ENCODE data around the gene SSUH2. TPM values are rescaled to one million over a fixed set of nuclear protein-coding genes. Genes with fewer than 3 reads are reported as not detected.
"Not testable (repeated sequence)": the region's sequence is repeated elsewhere in the genome, so short reads cannot be mapped to it uniquely, and the experiment has no call there.

Gene SSUH2, protein sequence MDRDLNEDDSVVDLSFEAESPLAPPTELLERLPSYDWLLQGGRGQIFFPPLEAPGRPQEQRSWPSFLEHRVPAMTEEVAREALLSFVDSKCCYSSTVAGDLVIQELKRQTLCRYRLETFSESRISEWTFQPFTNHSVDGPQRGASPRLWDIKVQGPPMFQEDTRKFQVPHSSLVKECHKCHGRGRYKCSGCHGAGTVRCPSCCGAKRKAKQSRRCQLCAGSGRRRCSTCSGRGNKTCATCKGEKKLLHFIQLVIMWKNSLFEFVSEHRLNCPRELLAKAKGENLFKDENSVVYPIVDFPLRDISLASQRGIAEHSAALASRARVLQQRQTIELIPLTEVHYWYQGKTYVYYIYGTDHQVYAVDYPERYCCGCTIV
- total RNA-seq (not detected), polyA plus RNA-seq (not detected), total RNA-seq (not detected)

DNA sequence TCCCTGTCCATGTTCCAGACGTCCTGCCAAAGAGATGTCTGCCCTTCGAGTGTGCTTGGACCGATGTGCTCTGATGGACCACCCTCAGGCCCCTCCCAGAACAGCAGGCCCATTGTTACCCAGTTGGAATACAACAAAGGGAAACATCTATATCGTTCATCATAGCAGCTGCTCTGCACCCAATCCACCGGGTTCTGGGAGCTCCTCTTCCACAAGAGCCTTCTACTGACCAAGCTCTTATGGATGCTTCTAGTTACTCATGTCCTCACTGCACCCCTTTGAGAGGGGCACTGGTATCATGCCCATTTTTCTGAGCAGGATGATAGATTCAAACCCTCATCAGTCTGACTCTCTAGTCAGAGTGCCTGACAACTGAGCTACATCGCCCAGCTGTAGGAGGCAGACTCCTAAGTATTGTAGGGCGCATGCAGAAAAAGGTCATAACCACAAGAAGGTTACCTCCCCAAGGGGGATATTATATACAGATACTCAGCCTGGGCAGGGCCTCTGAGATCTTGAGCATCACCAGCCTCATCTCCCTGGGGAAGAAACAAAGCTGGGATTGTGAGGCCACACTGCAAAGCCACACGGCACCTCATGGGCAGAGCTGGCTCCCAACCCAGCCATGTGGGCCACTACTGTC is at the start of gene SSUH2:
Gene SSUH2, minus strand, starts transcription at position 51 of the 643 bp plus-strand sequence. Its CDS starts 40 bp downstream, at position 11.
- H3K9me3 Mint-ChIP-seq, result peaks cover 0 to 5% (median 0%) of the 10 kb centered on the region in 11 donors
- Histone ChIP-seq H3K36me3 (ENCODE audit: control insufficient read depth in 2 of 3, insufficient read depth in 3 of 3, low read length in 3 of 3) (no peaks in the 10 kb centered on the region), H3K27ac (ENCODE audit: low read depth, low read length) (no peak within 1 kb of the TSS), H3K4me3 (ENCODE audit: low read length) (no peak within 1 kb of the TSS), H3K4me1 (ENCODE audit: control insufficient read depth in 2 of 2, insufficient read depth in 2 of 2, low read length in 2 of 2) (no peaks in the 10 kb centered on the region), H3K9me3 (ENCODE audit: control insufficient read depth in 2 of 3, low read length in 3 of 3) (no peaks in the 10 kb centered on the region), H3K27me3 (ENCODE audit: control insufficient read depth in 2 of 2, insufficient read depth in 2 of 2, low read length in 2 of 2) (no peaks in the 10 kb centered on the region)
- H3K27ac Mint-ChIP-seq, result no peak within 1 kb of the TSS
- H3K4me3 Mint-ChIP-seq, result no peak within 1 kb of the TSS
- intact Hi-C loops (cut with micrococcal nuclease), result no loop called here
- no peaks in the 10 kb centered on the region for H3K4me1 Mint-ChIP-seq
- DNase-seq (no peak), ATAC-seq (no peak)
- POLR2A ChIA-PET, result no interaction called here
- CTCF ChIA-PET, result interaction anchor here (0.5 kb wide), 1 partner anchor 67 kb away, joined by 3 read pairs; no protein-coding TSS in a partner anchor
- peaks cover 5 to 34% (median 9%) of the 10 kb centered on the region in 5 donors for H3K27me3 Mint-ChIP-seq
- H3K36me3 Mint-ChIP-seq, result no peaks in the 10 kb centered on the region

- intact Hi-C loops (cut with micrococcal nuclease); H3K27me3 Mint-ChIP-seq; H3K4me3 Mint-ChIP-seq: not testable (repeated sequence)
Observed at GRCh38 chr3:8691295-8691694, 46.7 kb upstream of the SSUH2 start.

DNA sequence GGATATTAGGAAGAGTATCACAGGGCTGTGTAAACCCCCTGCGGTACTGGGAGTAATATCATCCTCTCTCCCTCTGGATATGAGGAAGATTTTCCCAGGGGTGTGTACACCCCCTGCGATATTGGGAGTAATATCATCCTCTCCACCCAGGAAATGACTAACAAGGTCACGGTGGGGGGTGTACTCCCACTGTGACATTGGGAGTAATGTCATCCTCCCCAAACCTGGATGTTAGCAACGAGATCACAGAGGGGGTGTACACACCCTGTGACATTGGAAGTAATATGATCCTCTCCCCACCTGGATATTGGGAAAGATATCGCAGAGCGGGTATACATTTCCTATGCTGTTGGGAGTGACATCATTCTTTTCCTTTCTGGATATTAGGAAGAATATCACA is 40.4 kb upstream of the SSUH2 start:
- intact Hi-C loops (cut with micrococcal nuclease); H3K4me1 Mint-ChIP-seq; H3K9me3 Mint-ChIP-seq; DNase-seq; H3K36me3 Mint-ChIP-seq; H3K4me1 ChIP-seq (ENCODE audit: control insufficient read depth in 2 of 2, insufficient read depth in 2 of 2, low read length in 2 of 2); H3K4me3 Mint-ChIP-seq; H3K36me3 ChIP-seq (ENCODE audit: control insufficient read depth in 2 of 3, insufficient read depth in 3 of 3, low read length in 3 of 3); CTCF ChIA-PET; H3K9me3 ChIP-seq (ENCODE audit: control insufficient read depth in 2 of 3, low read length in 3 of 3); H3K27me3 Mint-ChIP-seq; H3K27ac ChIP-seq (ENCODE audit: low read depth, low read length); ATAC-seq; H3K27ac Mint-ChIP-seq; H3K27me3 ChIP-seq (ENCODE audit: control insufficient read depth in 2 of 2, insufficient read depth in 2 of 2, low read length in 2 of 2); H3K4me3 ChIP-seq (ENCODE audit: low read length); POLR2A ChIA-PET: not testable (repeated sequence)

More at GRCh38 chr3:8691295-8691694, 46.7 kb upstream of the SSUH2 start:
- H3K4me1 ChIP-seq (ENCODE audit: control insufficient read depth in 2 of 2, insufficient read depth in 2 of 2, low read length in 2 of 2); H3K27ac Mint-ChIP-seq; CTCF ChIA-PET; H3K27me3 ChIP-seq (ENCODE audit: control insufficient read depth in 2 of 2, insufficient read depth in 2 of 2, low read length in 2 of 2); H3K9me3 Mint-ChIP-seq; H3K36me3 Mint-ChIP-seq; H3K4me3 ChIP-seq (ENCODE audit: low read length); ATAC-seq; POLR2A ChIA-PET; H3K27ac ChIP-seq (ENCODE audit: low read depth, low read length); H3K36me3 ChIP-seq (ENCODE audit: control insufficient read depth in 2 of 3, insufficient read depth in 3 of 3, low read length in 3 of 3); H3K9me3 ChIP-seq (ENCODE audit: control insufficient read depth in 2 of 3, low read length in 3 of 3); DNase-seq; H3K4me1 Mint-ChIP-seq: not testable (repeated sequence)

DNA sequence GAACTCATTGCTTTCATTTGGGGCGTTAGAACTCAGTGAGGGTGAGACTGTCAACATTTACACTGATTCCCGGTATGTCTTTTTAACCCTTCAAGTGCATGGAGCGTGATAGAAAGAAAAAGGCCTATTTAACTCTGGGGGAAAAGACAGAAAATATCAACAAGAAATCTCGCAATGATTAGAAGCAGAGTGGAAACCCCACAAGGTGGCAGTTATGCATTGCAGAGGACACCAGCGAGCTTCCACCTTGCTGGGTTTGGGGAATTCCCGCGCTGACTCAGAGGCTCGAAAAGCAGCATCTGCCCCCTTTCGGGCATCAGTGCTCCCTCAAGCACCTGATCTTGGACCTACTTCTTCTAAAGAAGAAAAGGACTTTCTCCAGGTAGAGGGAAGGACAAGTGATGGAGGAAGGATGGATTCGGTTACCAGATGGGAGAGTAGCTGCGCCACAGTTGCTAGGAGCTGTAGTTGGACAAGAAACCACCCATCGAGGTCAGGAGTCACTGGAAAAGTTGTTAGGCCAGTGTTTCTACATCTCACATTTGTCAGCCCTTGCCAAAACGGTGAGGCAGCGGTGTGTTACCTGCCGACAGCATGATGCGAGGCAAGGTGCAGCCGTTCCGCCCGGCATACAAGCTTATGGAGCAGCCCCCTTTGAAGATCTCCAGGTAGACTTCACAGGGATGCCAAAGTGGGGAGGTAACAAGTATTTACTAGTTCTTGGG is 38.4 kb upstream of the SSUH2 start:
- H3K27me3 ChIP-seq (ENCODE audit: control insufficient read depth in 2 of 2, insufficient read depth in 2 of 2, low read length in 2 of 2); H3K36me3 ChIP-seq (ENCODE audit: control insufficient read depth in 2 of 3, insufficient read depth in 3 of 3, low read length in 3 of 3); ATAC-seq; H3K4me1 Mint-ChIP-seq; POLR2A ChIA-PET; H3K27ac Mint-ChIP-seq; intact Hi-C loops (cut with micrococcal nuclease); DNase-seq; H3K4me1 ChIP-seq (ENCODE audit: control insufficient read depth in 2 of 2, insufficient read depth in 2 of 2, low read length in 2 of 2); H3K9me3 ChIP-seq (ENCODE audit: control insufficient read depth in 2 of 3, low read length in 3 of 3); H3K9me3 Mint-ChIP-seq; CTCF ChIA-PET; H3K27ac ChIP-seq (ENCODE audit: low read depth, low read length); H3K36me3 Mint-ChIP-seq; H3K4me3 Mint-ChIP-seq; H3K4me3 ChIP-seq (ENCODE audit: low read length): not testable (repeated sequence)
- H3K27me3 Mint-ChIP-seq, result peaks cover 0 to 14% (median 12%) of the 10 kb centered on the region in 5 donors

- H3K9me3 ChIP-seq (ENCODE audit: control insufficient read depth in 2 of 3, low read length in 3 of 3); H3K27ac Mint-ChIP-seq; POLR2A ChIA-PET; H3K27me3 ChIP-seq (ENCODE audit: control insufficient read depth in 2 of 2, insufficient read depth in 2 of 2, low read length in 2 of 2); H3K4me3 Mint-ChIP-seq; intact Hi-C loops (cut with micrococcal nuclease); H3K4me1 Mint-ChIP-seq; H3K4me1 ChIP-seq (ENCODE audit: control insufficient read depth in 2 of 2, insufficient read depth in 2 of 2, low read length in 2 of 2); ATAC-seq; H3K36me3 ChIP-seq (ENCODE audit: control insufficient read depth in 2 of 3, insufficient read depth in 3 of 3, low read length in 3 of 3); H3K27ac ChIP-seq (ENCODE audit: low read depth, low read length); H3K36me3 Mint-ChIP-seq; CTCF ChIA-PET; DNase-seq; H3K4me3 ChIP-seq (ENCODE audit: low read length); H3K9me3 Mint-ChIP-seq: not testable (repeated sequence)
- peaks cover 0 to 15% (median 12%) of the 10 kb centered on the region in 5 donors for H3K27me3 Mint-ChIP-seq
Observed at GRCh38 chr3:8681881-8682538, 37.4 kb upstream of the SSUH2 start.

GRCh38 chr3:8681349-8681748 is 36.8 kb upstream of the SSUH2 start:
- Histone ChIP-seq H3K9me3 (ENCODE audit: control insufficient read depth in 2 of 3, low read length in 3 of 3) (no peaks in the 10 kb centered on the region), H3K27me3 (ENCODE audit: control insufficient read depth in 2 of 2, insufficient read depth in 2 of 2, low read length in 2 of 2) (no peaks in the 10 kb centered on the region), H3K36me3 (ENCODE audit: control insufficient read depth in 2 of 3, insufficient read depth in 3 of 3, low read length in 3 of 3) (no peaks in the 10 kb centered on the region), H3K4me1 (ENCODE audit: control insufficient read depth in 2 of 2, insufficient read depth in 2 of 2, low read length in 2 of 2) (no peaks in the 10 kb centered on the region), H3K27ac (ENCODE audit: low read depth, low read length) (no peak overlapping the region), H3K4me3 (ENCODE audit: low read length) (no peak overlapping the region)
- ChIA-PET CTCF (no interaction called here), POLR2A (no interaction called here)
- ATAC-seq (no peak), DNase-seq (no peak)
- no peak overlapping the region for H3K4me3 Mint-ChIP-seq
- peaks cover 0 to 15% (median 12%) of the 10 kb centered on the region in 5 donors for H3K27me3 Mint-ChIP-seq
- H3K9me3 Mint-ChIP-seq, result peaks cover 0 to 8% (median 0%) of the 10 kb centered on the region in 11 donors
- peaks cover 0 to 4% (median 0%) of the 10 kb centered on the region in 7 donors for H3K4me1 Mint-ChIP-seq
- no peaks in the 10 kb centered on the region for H3K36me3 Mint-ChIP-seq
- no peak overlapping the region for H3K27ac Mint-ChIP-seq
- intact Hi-C loops (cut with micrococcal nuclease), result no loop called here
